ENCODE measurements around the gene IL27RA.
"Not testable (repeated sequence)": the region's sequence is repeated elsewhere in the genome, so short reads cannot be mapped to it uniquely, and the experiment has no call there.

Gene IL27RA

GRCh38 chr19:14000691-14001375 lies 30.7 kb upstream of the IL27RA start:
- DNase-seq, result no peak

GRCh38 chr19:14002571-14003250 lies 28.9 kb upstream of the IL27RA start:
- peak; percentile 26 to 33 for DNase-seq

- DNase-seq, result peak; percentile 27 to 28
Observed at GRCh38 chr19:14003251-14004055, 28.1 kb upstream of the IL27RA start.

- no peak for DNase-seq
Observed at GRCh38 chr19:14004619-14005348, 26.8 kb upstream of the IL27RA start.

GRCh38 chr19:14005349-14006084 lies 26.0 kb upstream of the IL27RA start:
- DNase-seq, result peak; percentile 93 to 94

GRCh38 chr19:14006085-14006765 lies 25.3 kb upstream of the IL27RA start, which contains the start of gene RFX1:
Gene RFX1, minus strand, starts transcription at chr19:14006320. Its CDS starts 12,477 bp downstream, at chr19:13993843.
- peak; percentile 100 for DNase-seq

- peak; percentile 84 to 89 for DNase-seq
Observed at GRCh38 chr19:14006766-14007562, 24.6 kb upstream of the IL27RA start.

- DNase-seq, result no peak
Observed at GRCh38 chr19:14012378-14012915, 19.1 kb upstream of the IL27RA start.

- DNase-seq, result no peak
Observed at GRCh38 chr19:14015524-14016035, 16.0 kb upstream of the IL27RA start.

- DNase-seq, result no peak
Observed at GRCh38 chr19:14019100-14019499, 12.5 kb upstream of the IL27RA start.

- DNase-seq, result not testable (repeated sequence)
Observed at GRCh38 chr19:14019739-14020138, 11.8 kb upstream of the IL27RA start.

GRCh38 chr19:14021474-14021873 lies 10.1 kb upstream of the IL27RA start:
- no peak for DNase-seq

GRCh38 chr19:14022469-14022868 lies 9.1 kb upstream of the IL27RA start:
- DNase-seq, result no peak

- DNase-seq, result peak; percentile 42 to 43
Observed at GRCh38 chr19:14023404-14024235, 7.9 kb upstream of the IL27RA start.

- DNase-seq, result not testable (repeated sequence)
Observed at GRCh38 chr19:14026652-14027192, 4.8 kb upstream of the IL27RA start.

- DNase-seq, result no peak
Observed at GRCh38 chr19:14027856-14028450, 3.6 kb upstream of the IL27RA start, which contains the start of gene RLN3. Gene RLN3, plus strand, starts transcription at chr19:14028148. Its CDS starts 57 bp downstream, at chr19:14028205.

- no peak for DNase-seq
Observed at GRCh38 chr19:14028901-14029300, 2.7 kb upstream of the IL27RA start.
